K562 (cell line): ENCODE results near the gene UHMK1. TPM values are rescaled to one million over a fixed set of nuclear protein-coding genes. Genes with fewer than 3 reads are reported as not detected.

Source experiments
- ATAC-seq: fragments of 200-7000 bp; cut with Tn5 transposase; 3 replicates; pipeline ENCODE4 v1.9.1; 2020; ENCODE audit warnings: moderate library complexity
- BruUV-seq: library from RNA; stranded (reverse); fragments of 400-500 nt; replicated peaks from 2 replicates; lab custom pipeline; 2021; lab: Mats Ljungman, UMichigan
- CTCF ChIA-PET: fragments of 300-600 bp; formaldehyde crosslinking; extraction: SDS; loops from one replicate; lab custom pipeline; 2021; ENCODE audit warnings: low intra/inter-chr PET ratio; lab: Yijun Ruan, JAX
- POLR2A ChIA-PET: fragments of 300-600, 350-650 bp; sonication (Branson Sonifier 250); formaldehyde crosslinking; extraction: SDS; loops from one replicate; lab custom pipeline; 2021; ENCODE audit warnings: antibody characterized with exemption, inconsistent platforms; lab: Yijun Ruan, JAX
- DNase-seq, 4 experiments: peaks; one replicate each; pipeline versions ENCODE4 v3.0.0 to v3.0.0-alpha.2; 2011 to 2018; ENCODE audit warnings: low spot score in 3 of 4, mixed read lengths in 3 of 4; ENCODE audit errors: extremely low read depth in 1 of 4
- FAIRE-seq: peaks from 2 replicates; lab custom pipeline; 2011; peaks lifted over from hg19 to GRCh38; lab: Jason Lieb, UNC
- H2AFZ ChIP-seq: 2 replicates; pipeline ENCODE4 v1.6.0; 2011; ENCODE audit warnings: low read depth, low read length, control low read depth, inconsistent platforms
- H3K27ac ChIP-seq: fragments of 200-600 bp; 3 replicates; pipeline ENCODE4 v1.8.0; 2011; ENCODE audit warnings: low read depth, mild to moderate bottlenecking, control low read depth, inconsistent platforms, low read length, moderate library complexity, mixed read lengths; ENCODE audit errors: extremely low read depth
- H3K27me3 ChIP-seq, 2 experiments: fragments of 300-600 bp in 1 of 2; 2 replicates in 1 of 2; 3 replicates in 1 of 2; pipeline versions ENCODE4 v1.6.0 to v1.8.0; 2011; ENCODE audit warnings: inconsistent platforms in 2 of 2, low read length in 2 of 2, mild to moderate bottlenecking in 1 of 2, mixed read lengths in 1 of 2, moderate library complexity in 1 of 2; ENCODE audit not compliant: control insufficient read depth in 2 of 2, insufficient read depth in 2 of 2
- H3K36me3 ChIP-seq: fragments of 300-600 bp; 3 replicates; pipeline ENCODE4 v1.8.0; 2011; ENCODE audit warnings: mild to moderate bottlenecking, low read length, inconsistent platforms; ENCODE audit not compliant: control insufficient read depth, insufficient read depth
- H3K4me1 ChIP-seq, 2 experiments: fragments of 200-600 bp in 1 of 2; replicated peaks in 1 of 2; 2 replicates in 1 of 2; 3 replicates in 1 of 2; pipeline versions ENCODE4 v1.5.1 to v1.8.0; 2011; ENCODE audit warnings: inconsistent platforms in 2 of 2, low read length in 2 of 2, mild to moderate bottlenecking in 1 of 2, mixed read lengths in 1 of 2, moderate library complexity in 1 of 2; ENCODE audit not compliant: control insufficient read depth in 2 of 2, insufficient read depth in 2 of 2
- H3K4me2 ChIP-seq: 2 replicates; pipeline ENCODE4 v1.6.1; 2011; ENCODE audit warnings: low read length, control low read depth, inconsistent platforms, mixed read lengths; ENCODE audit not compliant: insufficient read depth
- H3K4me3 ChIP-seq: fragments of 200-600 bp; sonication (generic), shearing (Covaris generic); 2 replicates; pipeline ENCODE4 v1.5.1; 2016; ENCODE audit warnings: control low read depth, inconsistent platforms
- H3K79me2 ChIP-seq: fragments of 200-600 bp; 3 replicates; pipeline ENCODE4 v1.8.0; 2011; ENCODE audit warnings: low read length, inconsistent platforms; ENCODE audit not compliant: control insufficient read depth, insufficient read depth
- H3K9ac ChIP-seq, 2 experiments: 2 replicates each; pipeline versions ENCODE4 v1.6.0 to v1.6.1; 2011; ENCODE audit warnings: low read depth in 2 of 2, low read length in 2 of 2, control low read depth in 1 of 2, inconsistent platforms in 1 of 2, mild to moderate bottlenecking in 1 of 2, mixed read lengths in 1 of 2; ENCODE audit not compliant: insufficient read depth in 1 of 2
- H3K9me1 ChIP-seq: one replicate; pipeline ENCODE4 v1.6.0; 2011; ENCODE audit warnings: inconsistent platforms, mild to moderate bottlenecking, low read length, moderate library complexity; ENCODE audit not compliant: control insufficient read depth, insufficient read depth
- H3K9me3 ChIP-seq: replicated peaks from 2 replicates; pipeline ENCODE4 v1.5.1; 2011; ENCODE audit warnings: low read depth, low read length, inconsistent platforms; ENCODE audit not compliant: control insufficient read depth, insufficient read depth
- H4K20me1 ChIP-seq: replicated peaks from 2 replicates; pipeline ENCODE4 v1.6.1; 2011; ENCODE audit warnings: low read length, inconsistent platforms, mixed read lengths; ENCODE audit not compliant: control insufficient read depth, insufficient read depth
- POLR2AphosphoS5 ChIP-seq: IDR thresholded peaks from 2 replicates; pipeline ENCODE4 v1.6.1; 2011; ENCODE audit warnings: mild to moderate bottlenecking, low read depth, low read length, moderate library complexity; ENCODE audit not compliant: control insufficient read depth, insufficient read depth
- RFX1 ChIP-seq: fragments of 450-650 bp; IDR thresholded peaks from 2 replicates; pipeline ENCODE4 v1.6.1; 2016; ENCODE audit warnings: mild to moderate bottlenecking, moderate library complexity
- ZFX ChIP-seq: sonication (generic); formaldehyde crosslinking; IDR thresholded peaks from 2 replicates; pipeline ENCODE4 v1.8.0; 2022; ENCODE audit warnings: mild to moderate bottlenecking, missing genetic modification reagents, moderate library complexity
- ZNF584 ChIP-seq: fragments of 200-800 bp; sonication (Bioruptor generic); IDR thresholded peaks from 2 replicates; pipeline ENCODE4 v1.6.1; 2016; ENCODE audit warnings: low read depth, mild to moderate bottlenecking, missing genetic modification characterization, missing compliant biosample characterization
- WGBS: fragments of 100-300 bp; shearing (Covaris generic); methylation state at CpG from one replicate; pipeline ENCODE4 v1.1.6; 2016; ENCODE audit warnings: low coverage, mixed read lengths; ENCODE audit not compliant: insufficient coverage; ENCODE audit errors: missing lambda C conversion rate; 5-methylcytosine and 5-hydroxymethylcytosine counted together
- in situ Hi-C: fragments of 300-500 bp; cut with MboI; formaldehyde crosslinking; loops from 4 replicates; pipeline ENCODE4 v1.15.0; 2018; ENCODE audit warnings: inconsistent platforms, mixed read lengths
- intact Hi-C: fragments of 100-400 bp; cut with micrococcal nuclease; formaldehyde crosslinking; loops from 2 replicates; pipeline ENCODE4 v1.14.2; 2022
- polyA plus RNA-seq, 8 experiments: library from polyadenylated mRNA; depleted of rRNA in 4 of 8; stranded (reverse) in 5 of 8; unstranded in 3 of 8; fragments of >200 nt; fragmentation: Nextera tagmentation in 2 of 8; fragmentation: Illumina TruSeq in 1 of 8; extraction: Ambion mirVana in 2 of 8; extraction: Trizol in 1 of 8; gene quantifications; 2 replicates each; pipeline versions ENCODE4 v1.2.1 to v1.2.3, GENCODE V29; 2011 to 2014; ENCODE audit warnings: inconsistent platforms in 1 of 8, missing spikeins in 1 of 8
- total RNA-seq, 7 experiments: library from RNA; depleted of rRNA in 6 of 7; stranded (reverse); fragments of >200 nt in 6 of 7; fragmentation: Illumina TruSeq in 2 of 7; extraction: Trizol in 2 of 7; gene quantifications; 2 replicates each; pipeline versions ENCODE4 v1.2.1 to v1.2.3, GENCODE V29; 2011 to 2021; ENCODE audit warnings: low replicate concordance in 1 of 7
- TF ChIP-seq, protein P1 (sequence below): sonication (generic); IDR thresholded peaks from 2 replicates; pipeline ENCODE4 v1.6.1; 2016
- TF ChIP-seq, protein P2 (sequence below): IDR thresholded peaks from 2 replicates; pipeline ENCODE4 v1.6.1; 2012; ENCODE audit warnings: low read depth, low read length, improper control_type of control experiment, borderline replicate concordance
- TF ChIP-seq, protein P3 (sequence below): fragments of 200-800 bp; sonication (Bioruptor generic); IDR thresholded peaks from 2 replicates; pipeline ENCODE4 v1.6.1; 2017; ENCODE audit warnings: missing genetic modification characterization, missing compliant biosample characterization
- TF ChIP-seq, protein P4 (sequence below): fragments of 250-450 bp; sonication (Bioruptor Pico); IDR thresholded peaks from 2 replicates; pipeline ENCODE4 v1.4.0; 2020

The UHMK1 gene
- total and polyA plus RNA-seq, 9 of the 15 experiments (the other 6 are each of a cell fraction or from before 2014, with no cell fraction given): 13.1 to 72.4 (median 38.3) TPM

DNA sequence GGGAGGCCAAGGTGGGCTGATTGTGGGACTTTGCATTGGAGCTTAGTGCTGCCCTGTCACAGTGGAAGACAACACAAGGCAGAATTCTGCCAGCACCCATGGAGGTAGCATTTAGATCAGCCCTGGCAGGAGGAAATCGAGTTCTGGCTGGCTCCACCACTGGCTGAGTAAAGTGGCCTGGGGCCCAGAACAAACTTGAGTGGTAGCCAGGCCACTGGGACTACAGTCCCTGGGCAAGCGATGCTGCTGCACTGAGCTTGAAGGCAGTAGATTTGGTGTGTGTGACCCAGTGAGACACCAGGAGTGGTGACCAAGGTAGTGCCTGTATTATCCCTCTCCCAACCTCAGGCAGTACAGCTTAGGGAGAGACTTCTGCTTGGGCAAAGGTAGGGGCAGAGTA lies 22.5 kb upstream of the UHMK1 start (continued):
- TF ChIP-seq, protein P1, sequence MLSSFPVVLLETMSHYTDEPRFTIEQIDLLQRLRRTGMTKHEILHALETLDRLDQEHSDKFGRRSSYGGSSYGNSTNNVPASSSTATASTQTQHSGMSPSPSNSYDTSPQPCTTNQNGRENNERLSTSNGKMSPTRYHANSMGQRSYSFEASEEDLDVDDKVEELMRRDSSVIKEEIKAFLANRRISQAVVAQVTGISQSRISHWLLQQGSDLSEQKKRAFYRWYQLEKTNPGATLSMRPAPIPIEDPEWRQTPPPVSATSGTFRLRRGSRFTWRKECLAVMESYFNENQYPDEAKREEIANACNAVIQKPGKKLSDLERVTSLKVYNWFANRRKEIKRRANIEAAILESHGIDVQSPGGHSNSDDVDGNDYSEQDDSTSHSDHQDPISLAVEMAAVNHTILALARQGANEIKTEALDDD: no peak
- TF ChIP-seq ZFX (CRISPR knock-in tag) (no peak), RFX1 (no peak), POLR2AphosphoS5 (no peak)
- TF ChIP-seq, protein P2, sequence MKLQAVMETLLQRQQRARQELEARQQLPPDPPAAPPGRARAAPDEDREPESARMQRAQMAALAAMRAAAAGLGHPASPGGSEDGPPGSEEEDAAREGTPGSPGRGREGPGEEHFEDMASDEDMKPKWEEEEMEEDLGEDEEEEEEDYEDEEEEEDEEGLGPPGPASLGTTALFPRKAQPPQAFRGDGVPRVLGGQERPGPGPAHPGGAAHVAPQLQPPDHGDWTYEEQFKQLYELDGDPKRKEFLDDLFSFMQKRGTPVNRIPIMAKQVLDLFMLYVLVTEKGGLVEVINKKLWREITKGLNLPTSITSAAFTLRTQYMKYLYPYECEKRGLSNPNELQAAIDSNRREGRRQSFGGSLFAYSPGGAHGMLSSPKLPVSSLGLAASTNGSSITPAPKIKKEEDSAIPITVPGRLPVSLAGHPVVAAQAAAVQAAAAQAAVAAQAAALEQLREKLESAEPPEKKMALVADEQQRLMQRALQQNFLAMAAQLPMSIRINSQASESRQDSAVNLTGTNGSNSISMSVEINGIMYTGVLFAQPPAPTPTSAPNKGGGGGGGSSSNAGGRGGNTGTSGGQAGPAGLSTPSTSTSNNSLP: no peak

DNA sequence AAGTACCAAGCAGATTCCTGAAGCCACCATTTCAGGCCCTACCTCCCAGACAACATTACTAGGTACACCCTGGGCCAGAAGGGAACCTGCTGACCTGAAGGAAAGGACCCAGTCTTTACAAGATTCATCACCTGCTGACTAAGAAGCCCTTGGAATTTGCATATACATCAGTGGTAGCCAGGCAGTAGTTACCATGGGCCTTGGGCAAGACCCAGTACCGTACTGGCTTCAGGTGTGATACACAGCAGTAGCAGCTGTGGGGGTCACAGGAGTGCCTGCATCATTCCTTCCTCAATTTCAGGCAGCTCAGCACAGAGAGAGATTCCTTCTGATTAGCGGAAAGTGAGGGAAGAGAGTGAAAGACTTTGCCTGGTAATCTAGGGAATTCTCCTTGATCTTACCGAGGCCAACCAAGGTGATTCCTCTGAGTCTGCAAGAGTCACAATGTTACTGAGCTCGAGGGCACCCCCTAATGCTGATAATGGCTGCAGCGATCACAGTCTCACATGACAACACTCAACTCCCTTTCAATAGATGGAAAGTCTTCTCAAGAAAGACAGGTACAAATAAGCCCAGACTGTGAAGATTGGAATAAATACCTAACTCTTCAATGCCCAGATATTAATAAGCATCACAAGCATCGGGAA lies 22.0 kb upstream of the UHMK1 start:
- no peaks in the 10 kb centered on the region for H3K27me3 ChIP-seq
- intact Hi-C loops: no loop called here
- in situ Hi-C loops: no loop called here
- H3K4me2 ChIP-seq: no peak overlapping the region
- peak; percentile 61 for ATAC-seq
- no peak for FAIRE-seq
- no peaks in the 10 kb centered on the region for H3K9me1 ChIP-seq
- no peaks in the 10 kb centered on the region for H3K79me2 ChIP-seq
- POLR2A ChIA-PET: no interaction called here
- H4K20me1 ChIP-seq: no peaks in the 10 kb centered on the region
- DNase-seq: no peak
- H3K4me1 ChIP-seq: peaks cover 0 to 8% of the 10 kb centered on the region in 2 experiments; a peak in 3 of 5 replicates
- H3K36me3 ChIP-seq: no peaks in the 10 kb centered on the region
- WGBS: 41% methylated on average over 6 of the region's 6 CpGs
- no peak overlapping the region for H3K4me3 ChIP-seq
- CTCF ChIA-PET: no interaction called here
- H3K9ac ChIP-seq: no peak overlapping the region
- H2AFZ ChIP-seq: no peak overlapping the region
- no TSS peak for BruUV-seq
- H3K27ac ChIP-seq: no peak overlapping the region
- H3K9me3 ChIP-seq: peaks cover 19% of the 10 kb centered on the region
- TF ChIP-seq, protein P3, sequence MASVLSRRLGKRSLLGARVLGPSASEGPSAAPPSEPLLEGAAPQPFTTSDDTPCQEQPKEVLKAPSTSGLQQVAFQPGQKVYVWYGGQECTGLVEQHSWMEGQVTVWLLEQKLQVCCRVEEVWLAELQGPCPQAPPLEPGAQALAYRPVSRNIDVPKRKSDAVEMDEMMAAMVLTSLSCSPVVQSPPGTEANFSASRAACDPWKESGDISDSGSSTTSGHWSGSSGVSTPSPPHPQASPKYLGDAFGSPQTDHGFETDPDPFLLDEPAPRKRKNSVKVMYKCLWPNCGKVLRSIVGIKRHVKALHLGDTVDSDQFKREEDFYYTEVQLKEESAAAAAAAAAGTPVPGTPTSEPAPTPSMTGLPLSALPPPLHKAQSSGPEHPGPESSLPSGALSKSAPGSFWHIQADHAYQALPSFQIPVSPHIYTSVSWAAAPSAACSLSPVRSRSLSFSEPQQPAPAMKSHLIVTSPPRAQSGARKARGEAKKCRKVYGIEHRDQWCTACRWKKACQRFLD (CRISPR knock-in tag): no peak
- TF ChIP-seq, protein P4, sequence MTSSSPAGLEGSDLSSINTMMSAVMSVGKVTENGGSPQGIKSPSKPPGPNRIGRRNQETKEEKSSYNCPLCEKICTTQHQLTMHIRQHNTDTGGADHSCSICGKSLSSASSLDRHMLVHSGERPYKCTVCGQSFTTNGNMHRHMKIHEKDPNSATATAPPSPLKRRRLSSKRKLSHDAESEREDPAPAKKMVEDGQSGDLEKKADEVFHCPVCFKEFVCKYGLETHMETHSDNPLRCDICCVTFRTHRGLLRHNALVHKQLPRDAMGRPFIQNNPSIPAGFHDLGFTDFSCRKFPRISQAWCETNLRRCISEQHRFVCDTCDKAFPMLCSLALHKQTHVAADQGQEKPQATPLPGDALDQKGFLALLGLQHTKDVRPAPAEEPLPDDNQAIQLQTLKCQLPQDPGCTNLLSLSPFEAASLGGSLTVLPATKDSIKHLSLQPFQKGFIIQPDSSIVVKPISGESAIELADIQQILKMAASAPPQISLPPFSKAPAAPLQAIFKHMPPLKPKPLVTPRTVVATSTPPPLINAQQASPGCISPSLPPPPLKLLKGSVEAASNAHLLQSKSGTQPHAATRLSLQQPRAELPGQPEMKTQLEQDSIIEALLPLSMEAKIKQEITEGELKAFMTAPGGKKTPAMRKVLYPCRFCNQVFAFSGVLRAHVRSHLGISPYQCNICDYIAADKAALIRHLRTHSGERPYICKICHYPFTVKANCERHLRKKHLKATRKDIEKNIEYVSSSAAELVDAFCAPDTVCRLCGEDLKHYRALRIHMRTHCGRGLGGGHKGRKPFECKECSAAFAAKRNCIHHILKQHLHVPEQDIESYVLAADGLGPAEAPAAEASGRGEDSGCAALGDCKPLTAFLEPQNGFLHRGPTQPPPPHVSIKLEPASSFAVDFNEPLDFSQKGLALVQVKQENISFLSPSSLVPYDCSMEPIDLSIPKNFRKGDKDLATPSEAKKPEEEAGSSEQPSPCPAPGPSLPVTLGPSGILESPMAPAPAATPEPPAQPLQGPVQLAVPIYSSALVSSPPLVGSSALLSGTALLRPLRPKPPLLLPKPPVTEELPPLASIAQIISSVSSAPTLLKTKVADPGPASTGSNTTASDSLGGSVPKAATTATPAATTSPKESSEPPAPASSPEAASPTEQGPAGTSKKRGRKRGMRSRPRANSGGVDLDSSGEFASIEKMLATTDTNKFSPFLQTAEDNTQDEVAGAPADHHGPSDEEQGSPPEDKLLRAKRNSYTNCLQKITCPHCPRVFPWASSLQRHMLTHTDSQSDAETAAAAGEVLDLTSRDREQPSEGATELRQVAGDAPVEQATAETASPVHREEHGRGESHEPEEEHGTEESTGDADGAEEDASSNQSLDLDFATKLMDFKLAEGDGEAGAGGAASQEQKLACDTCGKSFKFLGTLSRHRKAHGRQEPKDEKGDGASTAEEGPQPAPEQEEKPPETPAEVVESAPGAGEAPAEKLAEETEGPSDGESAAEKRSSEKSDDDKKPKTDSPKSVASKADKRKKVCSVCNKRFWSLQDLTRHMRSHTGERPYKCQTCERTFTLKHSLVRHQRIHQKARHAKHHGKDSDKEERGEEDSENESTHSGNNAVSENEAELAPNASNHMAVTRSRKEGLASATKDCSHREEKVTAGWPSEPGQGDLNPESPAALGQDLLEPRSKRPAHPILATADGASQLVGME (CRISPR knock-in tag): no peak
- TF ChIP-seq ZNF584 (CRISPR knock-in tag): no peak
